NCI-H2081 (cell line): ENCODE data around the gene APOLD1.

ENCODE experiments used
- DNase-seq, 2 experiments: peaks; one replicate each; lab custom pipeline; 2025; lab: John Stamatoyannopoulos, UW

APOLD1 gene

GRCh38 chr12:12839873-12840579, 54.6 kb downstream of the APOLD1 start:
- no peak for DNase-seq

- DNase-seq, result no peak
These were observed 55.1 kb downstream of the APOLD1 start for GRCh38 chr12:12840580-12840899.
